Erythroblast (primary cell): ENCODE measurements around the gene DMRT2.

Experiments used
- GATA1 ChIP-seq: IDR thresholded peaks from 2 replicates; pipeline ENCODE4 v1.6.1; 2011; ENCODE audit warnings: low read depth, mild to moderate bottlenecking, control low read depth, low read length, moderate library complexity
- POLR2A ChIP-seq: IDR thresholded peaks from 2 replicates; pipeline ENCODE4 v1.6.1; 2011; ENCODE audit warnings: mild to moderate bottlenecking, low read length

DNA sequence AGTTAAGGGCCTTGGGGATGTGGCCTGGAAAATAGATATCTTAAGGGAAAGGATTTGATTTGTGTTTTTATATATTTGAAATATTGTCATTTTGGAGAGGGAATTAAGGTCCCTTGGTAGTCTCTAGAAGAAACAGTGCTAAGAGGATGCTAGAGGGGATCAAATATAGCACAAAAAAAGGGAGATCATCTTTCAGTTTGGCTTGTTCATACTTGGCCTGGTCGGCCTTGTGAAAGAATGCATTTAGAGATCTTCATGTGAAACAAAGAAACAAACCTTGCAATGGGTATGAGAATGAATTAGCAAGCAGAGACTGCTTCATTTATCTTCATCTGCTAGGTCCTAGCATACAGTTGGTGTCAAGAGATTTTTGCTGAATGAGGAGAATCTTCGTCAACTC, 15.0 kb downstream of the DMRT2 start:
- TF ChIP-seq POLR2A (no peak), GATA1 (no peak)
